ENCODE data around the gene TRAM2.

- TF ChIP-seq CTCF (IDR thresholded peaks at IDR 0.05) (no peak), POLR2A (IDR thresholded peaks at IDR 0.05) (no peak)
These were observed 26.0 kb downstream of the TRAM2 start for GRCh38 chr6:52550870-52551269.
